AG10803 (cell line): ENCODE measurements around the gene BBX.

Experiments used
- DNase-seq: peaks from one replicate; pipeline ENCODE4 v3.0.0; 2010; ENCODE audit warnings: low read depth
- H3K4me3 ChIP-seq: 2 replicates; pipeline ENCODE4 v1.5.1; 2011; ENCODE audit warnings: mild to moderate bottlenecking, low read length, control low read depth
- CTCF ChIP-seq: conservative IDR thresholded peaks from 2 replicates; pipeline ENCODE4 v1.5.1; 2011; ENCODE audit warnings: mild to moderate bottlenecking, low read length, control low read depth, inconsistent platforms

The BBX gene

GRCh38 chr3:107612664-107613084, 89.9 kb downstream of the BBX start:
- no peak for TF ChIP-seq CTCF
- no peak for DNase-seq
- H3K4me3 ChIP-seq: no peak overlapping the region

DNA sequence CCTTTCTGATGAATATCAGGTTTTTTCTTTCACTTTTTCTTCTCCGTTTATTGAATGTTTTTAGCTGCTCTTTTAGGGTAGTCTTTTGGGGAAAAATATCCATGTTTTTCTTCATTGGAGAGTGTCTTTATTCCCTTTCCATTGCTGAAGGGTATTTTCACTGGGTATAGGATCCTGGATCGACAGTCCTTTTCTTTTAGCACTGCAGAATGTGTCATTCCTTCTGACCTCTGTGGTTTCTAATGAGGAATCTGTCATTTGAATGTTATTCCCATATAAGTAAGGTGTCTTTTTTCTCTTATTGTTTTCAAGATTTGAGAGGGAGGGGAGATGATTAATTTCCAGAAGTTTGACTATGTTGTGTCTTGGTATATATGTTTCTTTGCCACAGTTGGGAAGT, 96.8 kb downstream of the BBX start:
- no peak for TF ChIP-seq CTCF
- no peak for DNase-seq
- H3K4me3 ChIP-seq: no peak overlapping the region

DNA sequence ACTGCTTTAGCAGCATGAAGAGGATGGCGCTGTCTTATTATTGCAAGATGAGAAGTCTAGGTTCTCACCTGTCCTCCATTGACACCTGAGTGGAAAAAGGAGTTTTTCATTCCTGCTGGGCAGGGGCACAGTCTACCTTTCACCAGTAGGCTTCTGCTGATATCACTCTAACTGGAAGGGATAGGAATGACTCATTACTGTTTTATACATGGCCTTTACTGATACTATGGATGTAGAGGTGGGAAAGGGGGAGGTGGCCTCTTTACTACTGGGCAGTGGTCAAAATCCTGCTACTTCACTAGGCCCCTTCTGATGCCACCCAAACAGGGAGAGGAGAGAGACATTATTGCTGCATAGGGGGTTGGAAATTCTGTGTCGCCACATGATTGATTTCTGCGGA, 97.8 kb downstream of the BBX start:
- H3K4me3 ChIP-seq: no peak overlapping the region
- no peak for TF ChIP-seq CTCF
- DNase-seq: no peak

DNA sequence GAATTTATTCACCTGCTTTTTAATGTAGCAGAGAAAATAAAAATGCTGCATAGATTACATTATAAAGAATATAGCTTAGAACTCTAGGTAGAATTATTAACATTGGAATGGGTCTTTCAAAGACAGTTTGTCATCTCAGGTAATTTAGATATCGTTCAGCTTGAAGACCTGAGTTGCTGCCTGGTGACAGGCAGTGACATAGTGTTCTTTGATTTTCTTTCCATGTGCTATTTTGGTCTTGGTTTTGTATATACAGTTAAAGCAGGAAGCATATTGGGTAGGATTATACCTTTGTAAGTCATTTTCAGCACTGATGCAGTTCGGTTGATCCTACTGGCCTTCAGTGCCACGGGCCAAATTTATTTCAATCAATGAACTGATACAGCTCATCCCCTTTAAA, 98.7 kb downstream of the BBX start:
- DNase-seq: no peak
- H3K4me3 ChIP-seq: no peak overlapping the region
- no peak for TF ChIP-seq CTCF

DNA sequence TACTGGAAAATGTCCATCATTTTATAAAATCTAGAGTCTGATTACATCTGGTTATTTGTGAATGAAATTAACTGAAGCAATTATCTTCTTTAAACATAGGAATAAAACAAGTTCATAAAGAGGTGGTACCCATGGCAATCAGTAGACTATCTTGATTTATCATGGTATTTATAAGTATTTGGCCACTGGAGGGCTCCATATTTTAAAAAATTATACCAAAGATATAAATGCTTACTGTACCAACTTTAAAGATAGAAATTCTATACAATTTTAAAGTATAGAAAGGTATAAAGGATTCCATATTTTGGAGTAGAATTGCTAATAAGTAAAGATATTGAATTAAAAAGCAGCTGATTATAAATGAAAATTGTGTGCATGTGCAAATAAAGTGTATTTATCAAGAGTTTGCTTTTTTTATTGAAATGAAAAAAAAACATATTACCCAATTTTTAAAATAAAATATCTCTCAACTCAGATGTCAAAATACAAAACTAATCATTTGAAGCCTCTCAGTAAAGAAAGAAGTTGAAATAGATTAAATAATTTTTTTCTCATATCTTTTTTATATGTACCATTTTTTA, 105.3 kb downstream of the BBX start:
- no peak for DNase-seq
- no peak overlapping the region for H3K4me3 ChIP-seq
- TF ChIP-seq CTCF: no peak; the same call in 1 of the 2 replicates

GRCh38 chr3:107629566-107629965, 106.8 kb downstream of the BBX start:
- TF ChIP-seq CTCF: no peak
- H3K4me3 ChIP-seq: no peak overlapping the region
- peak; percentile 51 for DNase-seq

DNA sequence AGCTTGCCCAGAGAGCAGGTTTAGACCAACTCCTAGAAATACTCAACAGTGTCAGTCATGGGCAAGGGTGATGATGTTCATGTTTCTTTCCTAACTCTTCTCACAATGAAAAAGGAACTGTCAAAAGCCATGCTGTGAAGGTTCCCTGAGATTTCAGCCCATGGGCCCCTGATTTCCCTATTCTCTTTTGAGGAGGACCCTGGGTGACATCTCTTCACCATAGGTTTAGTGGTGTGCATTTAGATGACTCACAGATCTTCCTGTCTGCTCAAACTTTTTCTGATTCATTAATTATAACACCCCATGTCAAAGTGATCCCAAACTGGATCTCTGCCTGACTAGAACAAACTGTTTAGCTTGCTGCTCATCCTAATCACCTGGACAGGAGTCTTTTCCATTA, 108.0 kb downstream of the BBX start:
- TF ChIP-seq CTCF: no peak
- H3K4me3 ChIP-seq: no peak overlapping the region
- DNase-seq: no peak
